RPMI7951 (cell line): ENCODE results near the gene PNPO. TPM values are rescaled to one million over a fixed set of nuclear protein-coding genes. Genes with fewer than 3 reads are reported as not detected.
A peak's percentile ranks its signal among the peaks of the same experiment; 100 is the strongest.

Experiments used
- DNase-seq: peaks from one replicate; pipeline ENCODE4 v3.0.0-alpha.2; 2012; ENCODE audit warnings: low read depth
- total RNA-seq: library from RNA; depleted of rRNA; stranded (reverse); fragments of >200 nt; shearing (Covaris generic); gene quantifications from 2 replicates; pipeline ENCODE4 v1.2.3, GENCODE V29; 2014

The PNPO gene
- total RNA-seq, 1 experiment from 2014 or later: 20.7 TPM

- no peak for DNase-seq
Observed at GRCh38 chr17:47975189-47975822, 33.9 kb downstream of the PNPO start.

- DNase-seq: no peak
Observed at GRCh38 chr17:47975823-47976205, 34.4 kb downstream of the PNPO start.

GRCh38 chr17:47978324-47978723 lies 37.0 kb downstream of the PNPO start:
- peak; percentile 54 for DNase-seq

- DNase-seq: no peak
Observed at GRCh38 chr17:47980541-47980940, 39.2 kb downstream of the PNPO start.

- DNase-seq: no peak
Observed at GRCh38 chr17:47981462-47981861, 40.1 kb downstream of the PNPO start.

- DNase-seq: no peak
Observed at GRCh38 chr17:47982091-47982617, 40.8 kb downstream of the PNPO start.

- DNase-seq: no peak
Observed at GRCh38 chr17:47982645-47983390, 41.4 kb downstream of the PNPO start.

GRCh38 chr17:47983492-47984223 lies 42.3 kb downstream of the PNPO start:
- no peak for DNase-seq

- DNase-seq: no peak
Observed at GRCh38 chr17:47986520-47986919, 45.1 kb downstream of the PNPO start.

GRCh38 chr17:47987240-47987835 lies 46.0 kb downstream of the PNPO start:
- peak; percentile 81 for DNase-seq

- DNase-seq: peak; percentile 40
Observed at GRCh38 chr17:47988445-47988844, 47.1 kb downstream of the PNPO start.

GRCh38 chr17:47989159-47989558 lies 47.8 kb downstream of the PNPO start:
- no peak for DNase-seq

GRCh38 chr17:47989700-47990099 lies 48.3 kb downstream of the PNPO start:
- no peak for DNase-seq

GRCh38 chr17:47990962-47991731 lies 49.8 kb downstream of the PNPO start:
- DNase-seq: peak; percentile 79

- DNase-seq: no peak
Observed at GRCh38 chr17:47992216-47992615, 50.8 kb downstream of the PNPO start.

- DNase-seq: no peak
Observed at GRCh38 chr17:47993031-47993564, 51.7 kb downstream of the PNPO start.

- DNase-seq: no peak
Observed at GRCh38 chr17:47993964-47994363, 52.6 kb downstream of the PNPO start.

- no peak for DNase-seq
Observed at GRCh38 chr17:47994724-47995123, 53.4 kb downstream of the PNPO start.

GRCh38 chr17:47995241-47995935 lies 54.0 kb downstream of the PNPO start:
- no peak for DNase-seq

GRCh38 chr17:47996201-47996600 lies 54.8 kb downstream of the PNPO start:
- no peak for DNase-seq
